Measurements from ENCODE around the gene ITGA6.

GRCh38 chr2:172395503-172395902 is 31.9 kb upstream of the ITGA6 start:
- TF ChIP-seq CTCF (conservative IDR thresholded peaks at IDR 0.05; ENCODE audit: low read depth in 2 of 2) (no peak), REST (IDR thresholded peaks at IDR 0.05; ENCODE audit: unreplicated experiment) (no peak), POLR2AphosphoS5 (IDR thresholded peaks at IDR 0.05; ENCODE audit: low read depth) (no peak), EZH2 (IDR thresholded peaks at IDR 0.05; ENCODE audit: low read depth, unreplicated experiment) (no peak), EZH2phosphoT487 (IDR thresholded peaks at IDR 0.05; ENCODE audit: unreplicated experiment) (no peak)

Data from GM23338 (cell line).